Neural cell (in vitro differentiated cells): ENCODE measurements around the gene CAMLG. TPM values are rescaled to one million over a fixed set of nuclear protein-coding genes. Genes with fewer than 3 reads are reported as not detected.

Experiments used
- H2AFZ ChIP-seq: fragments of 200-600, 300-800 bp; sonication (generic), shearing (Covaris generic); 2 replicates; pipeline ENCODE4 v1.6.0; 2014; ENCODE audit warnings: low read depth, mild to moderate bottlenecking, antibody characterized with exemption, low read length, moderate library complexity
- H3F3A ChIP-seq: fragments of 200-600 bp; shearing (Covaris generic); 2 replicates; pipeline ENCODE4 v1.6.1; 2016; ENCODE audit warnings: mild to moderate bottlenecking, moderate library complexity, mixed read lengths, antibody characterized with exemption, low read length; ENCODE audit not compliant: insufficient read depth, poor library complexity, severe bottlenecking
- H3K27ac ChIP-seq: fragments of 200-600, 300-800 bp; sonication (generic), shearing (Covaris generic); 2 replicates; pipeline ENCODE4 v1.5.1; 2014; ENCODE audit warnings: mild to moderate bottlenecking, low read length, moderate library complexity
- H3K27me3 ChIP-seq: fragments of 300-800, 200-600 bp; sonication (generic), shearing (Covaris generic); 2 replicates; pipeline ENCODE4 v1.6.0; 2014; ENCODE audit warnings: mild to moderate bottlenecking, low read depth, low read length, moderate library complexity; ENCODE audit not compliant: insufficient read depth
- H3K36me3 ChIP-seq: fragments of 300-800, 200-600 bp; sonication (generic), shearing (Covaris generic); 2 replicates; pipeline ENCODE4 v1.5.1; 2014; ENCODE audit warnings: mild to moderate bottlenecking, antibody characterized with exemption, low read length, moderate library complexity; ENCODE audit not compliant: insufficient read depth
- H3K4me2 ChIP-seq: fragments of 300-800, 200-600 bp; sonication (generic), shearing (Covaris generic); 2 replicates; pipeline ENCODE4 v1.6.0; 2014; ENCODE audit warnings: mild to moderate bottlenecking, low read length
- H3K4me3 ChIP-seq: fragments of 300-800, 200-600 bp; sonication (generic), shearing (Covaris generic); 2 replicates; pipeline ENCODE4 v1.5.1; 2014; ENCODE audit warnings: mild to moderate bottlenecking, low read length, moderate library complexity
- H3K79me2 ChIP-seq: fragments of 200-600 bp; shearing (Covaris generic); replicated peaks from 2 replicates; pipeline ENCODE4 v1.6.0; 2014; ENCODE audit warnings: mild to moderate bottlenecking, low read length, moderate library complexity; ENCODE audit not compliant: insufficient read depth
- H3K9ac ChIP-seq: fragments of 300-800, 200-600 bp; sonication (generic), shearing (Covaris generic); 2 replicates; pipeline ENCODE4 v1.6.1; 2016; ENCODE audit warnings: mild to moderate bottlenecking, low read length, mixed read lengths
- H3K9me2 ChIP-seq: fragments of 200-600 bp; shearing (Covaris generic); 2 replicates; pipeline ENCODE4 v1.6.1; 2016; ENCODE audit warnings: mild to moderate bottlenecking, low read length, mixed read lengths; ENCODE audit not compliant: insufficient read depth
- H3K9me3 ChIP-seq: fragments of 200-600, 300-800 bp; sonication (generic), shearing (Covaris generic); 2 replicates; pipeline ENCODE4 v1.6.1; 2016; ENCODE audit warnings: mild to moderate bottlenecking, mixed run types, low read length, moderate library complexity, mixed read lengths
- H4K20me1 ChIP-seq: fragments of 200-600 bp; shearing (Covaris generic); 2 replicates; pipeline ENCODE4 v1.6.1; 2016; ENCODE audit warnings: mild to moderate bottlenecking, mixed run types; ENCODE audit not compliant: insufficient read depth
- EP300 ChIP-seq: fragments of 450-650 bp; conservative IDR thresholded peaks from 2 replicates; pipeline ENCODE4 v1.6.1; 2014; ENCODE audit warnings: antibody characterized with exemption, mild to moderate bottlenecking, moderate library complexity; ENCODE audit not compliant: poor library complexity, severe bottlenecking
- EZH2 ChIP-seq: fragments of 200-600, 300-800 bp; shearing (Covaris generic), sonication (generic); IDR thresholded peaks from 2 replicates; pipeline ENCODE4 v1.6.1; 2014; ENCODE audit warnings: antibody characterized with exemption, low read length, borderline replicate concordance, mild to moderate bottlenecking; ENCODE audit not compliant: insufficient read depth, poor library complexity, severe bottlenecking
- MXI1 ChIP-seq: fragments of 450-650 bp; conservative IDR thresholded peaks from 2 replicates; pipeline ENCODE4 v1.6.1; 2014; ENCODE audit warnings: antibody characterized with exemption, mild to moderate bottlenecking; ENCODE audit not compliant: poor library complexity, severe bottlenecking
- POLR2AphosphoS5 ChIP-seq: IDR thresholded peaks from 2 replicates; pipeline ENCODE4 v1.6.1; 2012
- RAD21 ChIP-seq: fragments of 450-650 bp; conservative IDR thresholded peaks from 2 replicates; pipeline ENCODE4 v1.6.1; 2014; ENCODE audit warnings: antibody characterized with exemption, mild to moderate bottlenecking, moderate library complexity
- SMC3 ChIP-seq: fragments of 450-650 bp; conservative IDR thresholded peaks from 2 replicates; pipeline ENCODE4 v1.6.1; 2014; ENCODE audit warnings: antibody characterized with exemption, mild to moderate bottlenecking, moderate library complexity; ENCODE audit not compliant: poor library complexity
- TAF1 ChIP-seq: IDR thresholded peaks from 2 replicates; pipeline ENCODE4 v1.6.1; 2012; ENCODE audit warnings: low read depth
- polyA plus RNA-seq: library from polyadenylated mRNA; depleted of rRNA; stranded (reverse); fragments of >200 nt; gene quantifications from 2 replicates; pipeline ENCODE4 v1.2.3, GENCODE V29; 2014
- TF ChIP-seq, protein P1 (sequence below): IDR thresholded peaks from 2 replicates; pipeline ENCODE4 v1.6.1; 2012; ENCODE audit warnings: borderline replicate concordance
- TF ChIP-seq, protein P2 (sequence below): fragments of 450-650 bp; IDR thresholded peaks from 2 replicates; pipeline ENCODE4 v1.5.1; 2014; ENCODE audit warnings: antibody characterized with exemption, mild to moderate bottlenecking, moderate library complexity; ENCODE audit not compliant: poor library complexity, severe bottlenecking

Gene CAMLG
- polyA plus RNA-seq, 1 donor from 2014 or later = 104 TPM

DNA sequence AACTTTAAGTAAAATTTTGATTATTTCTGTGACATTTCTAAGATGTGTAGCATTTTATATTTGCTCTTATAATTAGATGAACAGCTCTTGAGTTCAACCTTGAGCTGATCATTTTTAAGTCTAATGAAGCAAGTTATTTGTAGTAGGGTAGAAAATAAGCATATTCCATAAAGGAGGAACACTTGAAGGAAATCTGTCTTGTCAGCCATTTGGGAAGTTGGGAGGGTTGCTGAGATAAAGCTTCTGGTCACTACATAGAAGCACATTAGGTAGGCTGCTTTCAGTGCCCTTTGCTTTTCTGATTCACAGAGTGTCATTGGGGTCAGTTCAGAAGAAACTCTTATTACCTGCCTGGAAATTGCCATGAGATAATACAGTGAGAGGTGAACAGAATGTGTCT, 45.6 kb upstream of the CAMLG start:
- Histone ChIP-seq H3K4me3 (no peak overlapping the region), H3K9ac (no peak overlapping the region), H3K27ac (no peak overlapping the region), H3K9me2 (no peaks in the 10 kb centered on the region), H2AFZ (no peak overlapping the region), H3K36me3 (no peaks in the 10 kb centered on the region), H3K9me3 (no peaks in the 10 kb centered on the region), H3K79me2 (no peaks in the 10 kb centered on the region), H3F3A (no peaks in the 10 kb centered on the region), H3K27me3 (no peaks in the 10 kb centered on the region), H3K4me2 (no peak overlapping the region), H4K20me1 (no peaks in the 10 kb centered on the region)
- TF ChIP-seq RAD21 (no peak), EZH2 (no peak), POLR2AphosphoS5 (no peak)

DNA sequence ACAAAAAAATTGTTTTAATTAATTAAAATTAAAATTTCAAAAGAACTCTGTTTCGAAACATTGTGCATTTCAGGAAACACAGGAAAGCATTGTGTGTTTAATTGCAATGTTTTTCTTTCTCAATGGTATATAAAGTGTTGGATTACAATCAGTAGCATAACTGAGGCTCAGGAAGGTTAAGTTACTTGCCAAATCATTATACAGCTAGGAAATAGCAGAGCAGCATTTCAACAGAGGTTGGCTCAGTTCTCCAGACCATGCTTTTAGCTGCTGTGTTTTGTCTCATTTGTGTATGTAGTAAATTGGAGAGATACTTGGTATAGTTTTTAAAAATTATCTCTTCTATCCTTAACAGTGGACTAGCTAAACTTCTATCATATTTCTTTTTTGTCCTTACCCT, 30.0 kb upstream of the CAMLG start:
- H3K27ac ChIP-seq = no peak overlapping the region

More for the DNA sequence above, 30.0 kb upstream of the CAMLG start:
- TF ChIP-seq POLR2AphosphoS5 (no peak), TAF1 (no peak), RAD21 (no peak), MXI1 (no peak), EP300 (no peak), EZH2 (no peak), SMC3 (no peak)
- TF ChIP-seq, protein P1, sequence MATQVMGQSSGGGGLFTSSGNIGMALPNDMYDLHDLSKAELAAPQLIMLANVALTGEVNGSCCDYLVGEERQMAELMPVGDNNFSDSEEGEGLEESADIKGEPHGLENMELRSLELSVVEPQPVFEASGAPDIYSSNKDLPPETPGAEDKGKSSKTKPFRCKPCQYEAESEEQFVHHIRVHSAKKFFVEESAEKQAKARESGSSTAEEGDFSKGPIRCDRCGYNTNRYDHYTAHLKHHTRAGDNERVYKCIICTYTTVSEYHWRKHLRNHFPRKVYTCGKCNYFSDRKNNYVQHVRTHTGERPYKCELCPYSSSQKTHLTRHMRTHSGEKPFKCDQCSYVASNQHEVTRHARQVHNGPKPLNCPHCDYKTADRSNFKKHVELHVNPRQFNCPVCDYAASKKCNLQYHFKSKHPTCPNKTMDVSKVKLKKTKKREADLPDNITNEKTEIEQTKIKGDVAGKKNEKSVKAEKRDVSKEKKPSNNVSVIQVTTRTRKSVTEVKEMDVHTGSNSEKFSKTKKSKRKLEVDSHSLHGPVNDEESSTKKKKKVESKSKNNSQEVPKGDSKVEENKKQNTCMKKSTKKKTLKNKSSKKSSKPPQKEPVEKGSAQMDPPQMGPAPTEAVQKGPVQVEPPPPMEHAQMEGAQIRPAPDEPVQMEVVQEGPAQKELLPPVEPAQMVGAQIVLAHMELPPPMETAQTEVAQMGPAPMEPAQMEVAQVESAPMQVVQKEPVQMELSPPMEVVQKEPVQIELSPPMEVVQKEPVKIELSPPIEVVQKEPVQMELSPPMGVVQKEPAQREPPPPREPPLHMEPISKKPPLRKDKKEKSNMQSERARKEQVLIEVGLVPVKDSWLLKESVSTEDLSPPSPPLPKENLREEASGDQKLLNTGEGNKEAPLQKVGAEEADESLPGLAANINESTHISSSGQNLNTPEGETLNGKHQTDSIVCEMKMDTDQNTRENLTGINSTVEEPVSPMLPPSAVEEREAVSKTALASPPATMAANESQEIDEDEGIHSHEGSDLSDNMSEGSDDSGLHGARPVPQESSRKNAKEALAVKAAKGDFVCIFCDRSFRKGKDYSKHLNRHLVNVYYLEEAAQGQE = no peak
- TF ChIP-seq, protein P2, sequence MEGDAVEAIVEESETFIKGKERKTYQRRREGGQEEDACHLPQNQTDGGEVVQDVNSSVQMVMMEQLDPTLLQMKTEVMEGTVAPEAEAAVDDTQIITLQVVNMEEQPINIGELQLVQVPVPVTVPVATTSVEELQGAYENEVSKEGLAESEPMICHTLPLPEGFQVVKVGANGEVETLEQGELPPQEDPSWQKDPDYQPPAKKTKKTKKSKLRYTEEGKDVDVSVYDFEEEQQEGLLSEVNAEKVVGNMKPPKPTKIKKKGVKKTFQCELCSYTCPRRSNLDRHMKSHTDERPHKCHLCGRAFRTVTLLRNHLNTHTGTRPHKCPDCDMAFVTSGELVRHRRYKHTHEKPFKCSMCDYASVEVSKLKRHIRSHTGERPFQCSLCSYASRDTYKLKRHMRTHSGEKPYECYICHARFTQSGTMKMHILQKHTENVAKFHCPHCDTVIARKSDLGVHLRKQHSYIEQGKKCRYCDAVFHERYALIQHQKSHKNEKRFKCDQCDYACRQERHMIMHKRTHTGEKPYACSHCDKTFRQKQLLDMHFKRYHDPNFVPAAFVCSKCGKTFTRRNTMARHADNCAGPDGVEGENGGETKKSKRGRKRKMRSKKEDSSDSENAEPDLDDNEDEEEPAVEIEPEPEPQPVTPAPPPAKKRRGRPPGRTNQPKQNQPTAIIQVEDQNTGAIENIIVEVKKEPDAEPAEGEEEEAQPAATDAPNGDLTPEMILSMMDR = no peak
- no peaks in the 10 kb centered on the region for H3K36me3 ChIP-seq
- no peaks in the 10 kb centered on the region for H3K27me3 ChIP-seq
- no peaks in the 10 kb centered on the region for H4K20me1 ChIP-seq
- no peak overlapping the region for H2AFZ ChIP-seq
- H3K9ac ChIP-seq = no peak overlapping the region
- no peaks in the 10 kb centered on the region for H3K9me2 ChIP-seq
- no peaks in the 10 kb centered on the region for H3F3A ChIP-seq
- H3K4me3 ChIP-seq = no peak overlapping the region
- H3K9me3 ChIP-seq = no peaks in the 10 kb centered on the region
- no peaks in the 10 kb centered on the region for H3K79me2 ChIP-seq
- H3K4me2 ChIP-seq = no peak overlapping the region
